IMR-90 (cell line): ENCODE measurements around the gene RNF144A. TPM values are rescaled to one million over a fixed set of nuclear protein-coding genes. Genes with fewer than 3 reads are reported as not detected.

Experiments used
- ATAC-seq: fragments of 200-7000 bp; cut with Tn5 transposase; 2 replicates; pipeline ENCODE4 v1.9.1; 2020; ENCODE audit warnings: low read depth, mild to moderate bottlenecking, moderate library complexity
- BruUV-seq: library from RNA; stranded (reverse); fragments of 400-500 nt; replicated peaks from 2 replicates; lab custom pipeline; 2021; lab: Mats Ljungman, UMichigan
- CTCF ChIA-PET: fragments of 300-600 bp; formaldehyde crosslinking; extraction: SDS; loops from one replicate; lab custom pipeline; 2021; ENCODE audit warnings: antibody characterized with exemption; lab: Yijun Ruan, JAX
- POLR2A ChIA-PET: fragments of 300-600 bp; sonication (Branson Sonifier 250); formaldehyde crosslinking; loops from one replicate; lab custom pipeline; 2022; ENCODE audit warnings: antibody characterized with exemption; ENCODE audit not compliant: unreplicated experiment; lab: Charles Lee
- DNase-seq: peaks from one replicate; pipeline ENCODE4 v3.0.0; 2013
- H2AFZ ChIP-seq: replicated peaks from 2 replicates; pipeline ENCODE3; 2013; ENCODE audit warnings: low read length, mild to moderate bottlenecking; ENCODE audit not compliant: poor library complexity
- H2AK5ac ChIP-seq: 2 replicates; pipeline ENCODE4 v1.6.1; 2013; ENCODE audit warnings: low read depth, low read length, inconsistent platforms
- H2AK9ac ChIP-seq: replicated peaks from 2 replicates; pipeline ENCODE3; 2013; ENCODE audit warnings: mild to moderate bottlenecking, low read depth, low read length, moderate library complexity; ENCODE audit not compliant: poor library complexity
- H2BK120ac ChIP-seq: 2 replicates; pipeline ENCODE4 v1.6.1; 2013; ENCODE audit warnings: low read depth, low read length, inconsistent platforms
- H2BK15ac ChIP-seq: 3 replicates; pipeline ENCODE4 v1.6.1; 2013; ENCODE audit warnings: low read depth, low read length, inconsistent platforms
- H2BK20ac ChIP-seq: 2 replicates; pipeline ENCODE4 v1.6.1; 2013; ENCODE audit warnings: low read depth, mild to moderate bottlenecking, inconsistent platforms, low read length, moderate library complexity
- H2BK5ac ChIP-seq: 2 replicates; pipeline ENCODE4 v1.6.1; 2013; ENCODE audit warnings: mild to moderate bottlenecking, low read depth, low read length, inconsistent platforms; ENCODE audit not compliant: poor library complexity, severe bottlenecking
- H3K14ac ChIP-seq: replicated peaks from 2 replicates; pipeline ENCODE4 v1.6.1; 2013; ENCODE audit warnings: low read depth, low read length, inconsistent platforms
- H3K18ac ChIP-seq: 2 replicates; pipeline ENCODE4 v1.6.1; 2013; ENCODE audit warnings: low read depth, low read length, control low read depth
- H3K23ac ChIP-seq: 2 replicates; pipeline ENCODE4 v1.6.1; 2013; ENCODE audit warnings: low read depth, low read length, inconsistent platforms
- H3K27ac ChIP-seq: 2 replicates; pipeline ENCODE4 v1.5.1; 2013; ENCODE audit warnings: mild to moderate bottlenecking, control low read depth, low read length; ENCODE audit not compliant: insufficient read depth
- H3K27me3 ChIP-seq: 2 replicates; pipeline ENCODE4 v1.6.1; 2013; ENCODE audit warnings: low read length; ENCODE audit not compliant: control insufficient read depth, insufficient read depth
- H3K36me3 ChIP-seq: 2 replicates; pipeline ENCODE4 v1.6.1; 2013; ENCODE audit warnings: low read length, mixed read lengths; ENCODE audit not compliant: control insufficient read depth, insufficient read depth
- H3K4ac ChIP-seq: 2 replicates; pipeline ENCODE4 v1.6.1; 2013; ENCODE audit warnings: low read depth, low read length, inconsistent platforms
- H3K4me1 ChIP-seq: 2 replicates; pipeline ENCODE4 v1.6.1; 2013; ENCODE audit warnings: low read length, mixed read lengths; ENCODE audit not compliant: control insufficient read depth, insufficient read depth
- H3K4me2 ChIP-seq: 2 replicates; pipeline ENCODE4 v1.6.1; 2013; ENCODE audit warnings: low read depth, mild to moderate bottlenecking, control low read depth, low read length, moderate library complexity
- H3K4me3 ChIP-seq: 2 replicates; pipeline ENCODE4 v1.5.1; 2013; ENCODE audit warnings: low read depth, mild to moderate bottlenecking, control low read depth, low read length, moderate library complexity; ENCODE audit not compliant: insufficient read depth
- H3K56ac ChIP-seq: 2 replicates; pipeline ENCODE4 v1.6.1; 2013; ENCODE audit warnings: low read length, inconsistent platforms; ENCODE audit not compliant: insufficient read depth; ENCODE audit errors: extremely low read depth
- H3K79me1 ChIP-seq, 2 experiments: 2 replicates each; pipeline ENCODE4 v1.6.1; 2013; ENCODE audit warnings: low read length in 2 of 2, inconsistent platforms in 1 of 2, low read depth in 1 of 2
- H3K9ac ChIP-seq: 2 replicates; pipeline ENCODE4 v1.6.1; 2013; ENCODE audit warnings: low read depth, low read length, control low read depth
- H3K9me1 ChIP-seq: 2 replicates; pipeline ENCODE4 v1.6.1; 2013; ENCODE audit warnings: low read length, inconsistent platforms; ENCODE audit not compliant: insufficient read depth
- H3K9me3 ChIP-seq: 2 replicates; pipeline ENCODE4 v1.6.1; 2013; ENCODE audit warnings: low read length; ENCODE audit not compliant: control insufficient read depth, insufficient read depth
- H4K20me1 ChIP-seq: 2 replicates; pipeline ENCODE4 v1.6.1; 2013; ENCODE audit warnings: low read length, inconsistent platforms; ENCODE audit not compliant: insufficient read depth
- H4K5ac ChIP-seq: 2 replicates; pipeline ENCODE4 v1.6.1; 2013; ENCODE audit warnings: mild to moderate bottlenecking, low read depth, low read length, control low read depth
- H4K8ac ChIP-seq, 2 experiments: 2 replicates each; pipeline ENCODE4 v1.6.1; 2013; ENCODE audit warnings: low read depth in 2 of 2, low read length in 2 of 2, control low read depth in 1 of 2, inconsistent platforms in 1 of 2
- H4K91ac ChIP-seq: 2 replicates; pipeline ENCODE4 v1.6.1; 2013; ENCODE audit warnings: low read depth, low read length, inconsistent platforms; ENCODE audit not compliant: insufficient read depth
- BHLHE40 ChIP-seq: fragments of 150-350 bp; IDR thresholded peaks from 2 replicates; pipeline ENCODE4 v1.6.1; 2016; ENCODE audit warnings: mild to moderate bottlenecking, low read depth, low read length
- CEBPB ChIP-seq: IDR thresholded peaks from 2 replicates; pipeline ENCODE4 v1.6.1; 2012; ENCODE audit warnings: low read depth, low read length, improper control_type of control experiment
- CHD1 ChIP-seq: IDR thresholded peaks from 2 replicates; pipeline ENCODE4 v1.6.1; 2012; ENCODE audit warnings: low read depth, low read length, improper control_type of control experiment
- CTCF ChIP-seq: conservative IDR thresholded peaks from 2 replicates; pipeline ENCODE4 v1.5.1; 2012; ENCODE audit warnings: mild to moderate bottlenecking, low read depth, low read length, improper control_type of control experiment
- ELK1 ChIP-seq: fragments of 150-350 bp; IDR thresholded peaks from 2 replicates; pipeline ENCODE4 v1.6.1; 2016; ENCODE audit warnings: low read depth, mild to moderate bottlenecking, low read length, moderate library complexity, borderline replicate concordance
- FOS ChIP-seq: fragments of 150-350 bp; IDR thresholded peaks from 2 replicates; pipeline ENCODE4 v1.6.1; 2016; ENCODE audit warnings: low read depth, low read length
- MAFK ChIP-seq: IDR thresholded peaks from 2 replicates; pipeline ENCODE4 v1.6.1; 2012; ENCODE audit warnings: low read depth, low read length, improper control_type of control experiment
- MAZ ChIP-seq: IDR thresholded peaks from 2 replicates; pipeline ENCODE4 v1.6.1; 2012; ENCODE audit warnings: low read depth, mild to moderate bottlenecking, low read length, improper control_type of control experiment, moderate library complexity, borderline replicate concordance
- MXI1 ChIP-seq: IDR thresholded peaks from 2 replicates; pipeline ENCODE4 v1.6.1; 2012; ENCODE audit warnings: low read depth, mild to moderate bottlenecking, low read length, moderate library complexity, borderline replicate concordance
- NFE2L2 ChIP-seq: fragments of 150-350 bp; IDR thresholded peaks from 2 replicates; pipeline ENCODE4 v1.6.1; 2016; ENCODE audit warnings: low read depth, mild to moderate bottlenecking, low read length
- POLR2A ChIP-seq: IDR thresholded peaks from 2 replicates; pipeline ENCODE4 v1.6.1; 2012; ENCODE audit warnings: mild to moderate bottlenecking, low read depth, low read length
- RAD21 ChIP-seq: IDR thresholded peaks from 2 replicates; pipeline ENCODE4 v1.6.1; 2012; ENCODE audit warnings: low read length, improper control_type of control experiment
- RCOR1 ChIP-seq: IDR thresholded peaks from 2 replicates; pipeline ENCODE4 v1.6.1; 2012; ENCODE audit warnings: mild to moderate bottlenecking, low read length, improper control_type of control experiment; ENCODE audit not compliant: insufficient replicate concordance
- RFX5 ChIP-seq: IDR thresholded peaks from 2 replicates; pipeline ENCODE4 v1.8.0; 2012; ENCODE audit warnings: low read depth, mild to moderate bottlenecking, low read length, moderate library complexity
- SMC3 ChIP-seq: fragments of 150-350 bp; IDR thresholded peaks from 2 replicates; pipeline ENCODE4 v1.6.1; 2016; ENCODE audit warnings: low read depth, mild to moderate bottlenecking, antibody characterized with exemption, low read length, moderate library complexity
- USF2 ChIP-seq: fragments of 150-350 bp; IDR thresholded peaks from 2 replicates; pipeline ENCODE4 v1.6.1; 2017; ENCODE audit warnings: mild to moderate bottlenecking, antibody characterized with exemption, low read length, low read depth
- WGBS, 2 experiments: methylation state at CpG; one replicate each; pipeline versions ENCODE4 v1.1.5 to v1.1.7; 2013; ENCODE audit warnings: missing lambda C conversion rate in 2 of 2; ENCODE audit not compliant: insufficient read length in 1 of 2; ENCODE audit errors: extremely low coverage in 2 of 2; 5-methylcytosine and 5-hydroxymethylcytosine counted together
- dilution Hi-C: fragments of 300-500 bp; cut with HindIII; formaldehyde crosslinking; loops from one replicate; pipeline ENCODE4 v1.14.3; 2018; ENCODE audit warnings: low sequenced_read_pairs; ENCODE audit not compliant: unreplicated experiment
- in situ Hi-C: fragments of 300-500 bp; cut with MboI; formaldehyde crosslinking; loops from 3 replicates; pipeline ENCODE4 v1.14.3; 2019; ENCODE audit warnings: low sequenced_read_pairs, inconsistent platforms, mixed read lengths
- intact Hi-C: fragments of 100-400 bp; cut with micrococcal nuclease; formaldehyde crosslinking; loops from 2 replicates; pipeline ENCODE4 v1.10.0; 2022
- polyA plus RNA-seq, 3 experiments: library from polyadenylated mRNA; depleted of rRNA; stranded (reverse); fragments of >200 nt; gene quantifications; 2 replicates each; pipeline ENCODE4 v1.2.3, GENCODE V29; 2012; ENCODE audit warnings: low replicate concordance in 1 of 3
- total RNA-seq: library from RNA; depleted of rRNA; stranded (reverse); fragments of >200 nt; gene quantifications from 2 replicates; pipeline ENCODE4 v1.2.3, GENCODE V29; 2012

The RNF144A gene
- total and polyA plus RNA-seq, 2 of the 4 experiments (the other 2 are of a cell fraction), result 0.18 to 0.26 TPM

GRCh38 chr2:6881046-6881445 lies 36.2 kb upstream of the RNF144A start:
- H3K27me3 ChIP-seq, result no peaks in the 10 kb centered on the region
- TF ChIP-seq MAFK (no peak), CEBPB (no peak), MXI1 (no peak), POLR2A (no peak), RAD21 (no peak), FOS (no peak), RFX5 (no peak), BHLHE40 (no peak), MAZ (no peak), ELK1 (no peak), RCOR1 (no peak), CTCF (no peak), NFE2L2 (no peak), CHD1 (no peak), USF2 (no peak), SMC3 (no peak)
- DNase-seq (no peak), ATAC-seq (no peak)
- H4K20me1 ChIP-seq, result no peaks in the 10 kb centered on the region
- no TSS peak for BruUV-seq
- intact Hi-C loops, result no loop called here
- no peak overlapping the region for H3K4me3 ChIP-seq
- no peak overlapping the region for H2BK15ac ChIP-seq
- no peak overlapping the region for H2AK9ac ChIP-seq
- H3K27ac ChIP-seq, result no peak overlapping the region
- H3K4me2 ChIP-seq, result no peak overlapping the region
- no peak overlapping the region for H3K14ac ChIP-seq
- no peak overlapping the region for H3K56ac ChIP-seq
- H3K9me1 ChIP-seq, result no peaks in the 10 kb centered on the region
- no peak overlapping the region for H2BK120ac ChIP-seq
- dilution Hi-C loops, result no loop called here
- no peak overlapping the region for H4K5ac ChIP-seq
- H3K4ac ChIP-seq, result no peak overlapping the region
- no peak overlapping the region for H2BK20ac ChIP-seq
- no peak overlapping the region for H2AK5ac ChIP-seq
- H3K36me3 ChIP-seq, result no peaks in the 10 kb centered on the region
- H3K18ac ChIP-seq, result no peak overlapping the region
- no peak overlapping the region for H4K8ac ChIP-seq
- in situ Hi-C loops, result no loop called here
- H3K9ac ChIP-seq, result no peak overlapping the region
- WGBS, 2 experiments, result no CpG with 5 or more reads among the region's 1 CpG
- no peak overlapping the region for H2AFZ ChIP-seq
- CTCF ChIA-PET, result no interaction called here
- POLR2A ChIA-PET, result no interaction called here
- H2BK5ac ChIP-seq, result no peak overlapping the region
- no peak overlapping the region for H3K23ac ChIP-seq
- H3K9me3 ChIP-seq, result no peaks in the 10 kb centered on the region
- H3K79me1 ChIP-seq, result no peaks in the 10 kb centered on the region
- H4K91ac ChIP-seq, result no peak overlapping the region
- H3K4me1 ChIP-seq, result no peaks in the 10 kb centered on the region
